Measurements from ENCODE around the gene ZBTB34.

The ZBTB34 gene

GRCh38 chr9:126842977-126843799 is 17.3 kb upstream of the ZBTB34 start:
- no peak for DNase-seq

- no peak for DNase-seq
Measured at GRCh38 chr9:126844085-126844484, 16.4 kb upstream of the ZBTB34 start.

GRCh38 chr9:126847051-126847450 is 13.4 kb upstream of the ZBTB34 start:
- no peak for DNase-seq

GRCh38 chr9:126849591-126850225 is 10.7 kb upstream of the ZBTB34 start:
- no peak for DNase-seq

- DNase-seq = no peak
Measured at GRCh38 chr9:126851286-126851880, 9.1 kb upstream of the ZBTB34 start.

GRCh38 chr9:126852086-126852688 is 8.3 kb upstream of the ZBTB34 start:
- DNase-seq = no peak

GRCh38 chr9:126853667-126854066 is 6.8 kb upstream of the ZBTB34 start:
- no peak for DNase-seq

GRCh38 chr9:126854734-126855133 is 5.7 kb upstream of the ZBTB34 start:
- DNase-seq = no peak

GRCh38 chr9:126856326-126856877 is 4.0 kb upstream of the ZBTB34 start:
- no peak for DNase-seq

- no peak for DNase-seq
Measured at GRCh38 chr9:126857261-126857960, 3.0 kb upstream of the ZBTB34 start.

GRCh38 chr9:126859111-126859510 is 1.3 kb upstream of the ZBTB34 start:
- no peak for DNase-seq

GRCh38 chr9:126860757-126861466 is 473 bp downstream of the ZBTB34 start:
- DNase-seq = no peak

- no peak for DNase-seq
Measured at GRCh38 chr9:126861707-126862103, 1.3 kb downstream of the ZBTB34 start.

GRCh38 chr9:126862104-126862761 is 1.8 kb downstream of the ZBTB34 start:
- no peak for DNase-seq

- no peak for DNase-seq
Measured at GRCh38 chr9:126864771-126865170, 4.3 kb downstream of the ZBTB34 start.

- no peak for DNase-seq
Measured at GRCh38 chr9:126869368-126869767, 8.9 kb downstream of the ZBTB34 start.

GRCh38 chr9:126872516-126872915 is 12.1 kb downstream of the ZBTB34 start:
- no peak for DNase-seq

GRCh38 chr9:126874546-126875314 is 14.3 kb downstream of the ZBTB34 start:
- no peak for DNase-seq

- no peak for DNase-seq
Measured at GRCh38 chr9:126875756-126876510, 15.5 kb downstream of the ZBTB34 start.

GRCh38 chr9:126876531-126876930 is 16.1 kb downstream of the ZBTB34 start:
- no peak for DNase-seq

All from CD4-positive, alpha-beta T cell treated with Interleukin-17A for 1 hour (primary cell).